CD14-positive monocyte (primary cell): ENCODE results near the gene USP46. TPM values are rescaled to one million over a fixed set of nuclear protein-coding genes. Genes with fewer than 3 reads are reported as not detected.

Source experiments
- DNase-seq, 3 donors: peaks; one replicate each; pipeline ENCODE4 v3.0.0-alpha.2; 2011 to 2022
- H2AFZ ChIP-seq: 2 replicates; pipeline ENCODE4 v1.6.0; 2012; ENCODE audit warnings: mild to moderate bottlenecking, low read depth, low read length, inconsistent platforms; ENCODE audit not compliant: insufficient read depth, poor library complexity, severe bottlenecking
- H3K27ac ChIP-seq, 2 donors: 1 replicate in 1 of 2; 2 replicates in 1 of 2; pipeline ENCODE4 v1.5.1; 2012 to 2013; ENCODE audit warnings: low read length in 2 of 2, control low read depth in 1 of 2, inconsistent platforms in 1 of 2, low read depth in 1 of 2, mild to moderate bottlenecking in 1 of 2
- H3K27me3 ChIP-seq, 2 donors: one replicate each; pipeline versions ENCODE4 v1.6.0 to v1.6.1; 2011 to 2013; ENCODE audit warnings: low read length in 2 of 2; ENCODE audit not compliant: control insufficient read depth in 2 of 2, insufficient read depth in 2 of 2
- H3K36me3 ChIP-seq, 2 donors: replicated peaks in 1 of 2; 1 replicate in 1 of 2; 2 replicates in 1 of 2; pipeline versions ENCODE4 v1.5.1 to v1.6.1; 2012 to 2013; ENCODE audit warnings: low read length in 2 of 2, control low read depth in 1 of 2, inconsistent platforms in 1 of 2, mild to moderate bottlenecking in 1 of 2; ENCODE audit not compliant: insufficient read depth in 2 of 2, control insufficient read depth in 1 of 2
- H3K4me1 ChIP-seq, 2 donors: 1 replicate in 1 of 2; 2 replicates in 1 of 2; pipeline versions ENCODE4 v1.5.1 to v1.6.1; 2012 to 2013; ENCODE audit warnings: low read length in 2 of 2, control low read depth in 1 of 2, inconsistent platforms in 1 of 2, mild to moderate bottlenecking in 1 of 2, moderate library complexity in 1 of 2; ENCODE audit not compliant: insufficient read depth in 2 of 2, control insufficient read depth in 1 of 2
- H3K4me2 ChIP-seq: replicated peaks from 2 replicates; pipeline ENCODE3; 2012; ENCODE audit warnings: low read length, moderate library complexity, mild to moderate bottlenecking; ENCODE audit not compliant: poor library complexity, severe bottlenecking; ENCODE audit errors: extremely low read depth
- H3K4me3 ChIP-seq, 3 experiments: fragments of 200-600 bp in 1 of 3; sonication (generic) in 1 of 3; replicated peaks in 1 of 3; 1 replicate in 2 of 3; 2 replicates in 1 of 3; pipeline ENCODE4 v1.5.1; 2011 to 2013; ENCODE audit warnings: low read length in 3 of 3, mild to moderate bottlenecking in 3 of 3, control low read depth in 2 of 3, low read depth in 2 of 3, inconsistent platforms in 1 of 3, moderate library complexity in 1 of 3
- H3K79me2 ChIP-seq: 2 replicates; pipeline ENCODE4 v1.6.0; 2012; ENCODE audit warnings: mild to moderate bottlenecking, control low read depth, inconsistent platforms, low read length, moderate library complexity; ENCODE audit not compliant: insufficient read depth
- H3K9ac ChIP-seq: 2 replicates; pipeline ENCODE4 v1.6.0; 2017; ENCODE audit warnings: low read length, mild to moderate bottlenecking; ENCODE audit not compliant: insufficient read depth, poor library complexity, severe bottlenecking
- H3K9me3 ChIP-seq, 2 donors: replicated peaks in 1 of 2; 1 replicate in 1 of 2; 2 replicates in 1 of 2; pipeline versions ENCODE4 v1.5.1 to v1.6.1; 2012 to 2013; ENCODE audit warnings: low read length in 2 of 2, control low read depth in 1 of 2; ENCODE audit not compliant: control insufficient read depth in 1 of 2, insufficient read depth in 1 of 2
- H4K20me1 ChIP-seq: 2 replicates; pipeline ENCODE4 v1.6.0; 2012; ENCODE audit warnings: mild to moderate bottlenecking, low read length, control low read depth, moderate library complexity; ENCODE audit not compliant: insufficient read depth
- H3K27ac Mint-ChIP-seq, 7 donors: one replicate each; pipeline ENCODE4 v1.8.0; 2020; ENCODE audit warnings: mild to moderate bottlenecking in 7 of 7, mixed read lengths in 7 of 7, moderate library complexity in 6 of 7, inconsistent platforms in 2 of 7
- H3K27me3 Mint-ChIP-seq, 3 donors: one replicate each; pipeline ENCODE4 v1.8.0; 2021 to 2022; ENCODE audit warnings: low read depth in 3 of 3, mild to moderate bottlenecking in 3 of 3, mixed read lengths in 3 of 3, moderate library complexity in 3 of 3, inconsistent platforms in 1 of 3
- H3K36me3 Mint-ChIP-seq, 2 donors: one replicate each; pipeline ENCODE4 v1.8.0; 2020; ENCODE audit warnings: mixed read lengths in 2 of 2, inconsistent platforms in 1 of 2, mild to moderate bottlenecking in 1 of 2
- H3K4me1 Mint-ChIP-seq: one replicate; pipeline ENCODE4 v1.8.0; 2020; ENCODE audit warnings: mild to moderate bottlenecking, mixed read lengths
- H3K4me3 Mint-ChIP-seq, 2 donors: one replicate each; pipeline ENCODE4 v1.8.0; 2020; ENCODE audit warnings: mild to moderate bottlenecking in 2 of 2, mixed read lengths in 2 of 2, moderate library complexity in 1 of 2
- H3K9me3 Mint-ChIP-seq, 7 donors: one replicate each; pipeline ENCODE4 v1.8.0; 2020 to 2022; ENCODE audit warnings: mixed read lengths in 7 of 7, mild to moderate bottlenecking in 6 of 7, moderate library complexity in 6 of 7, inconsistent platforms in 2 of 7
- WGBS: methylation state at CpG from one replicate; pipeline ENCODE4 v1.1.5; 2013; ENCODE audit warnings: missing lambda C conversion rate; ENCODE audit not compliant: insufficient coverage; 5-methylcytosine and 5-hydroxymethylcytosine counted together
- intact Hi-C, 2 donors: fragments of 100-400 bp; cut with micrococcal nuclease; formaldehyde crosslinking; loops; one replicate each; pipeline versions ENCODE4 v1.15.0 to v1.15.1; 2023
- polyA plus RNA-seq, 3 donors: library from polyadenylated mRNA; depleted of rRNA in 1 of 3; unstranded in 2 of 3; stranded (reverse) in 1 of 3; fragments of 300-500 nt in 2 of 3; fragments of >200 nt in 1 of 3; fragmentation: Illumina TruSeq in 2 of 3; gene quantifications; 1 replicate in 2 of 3; 2 replicates in 1 of 3; pipeline ENCODE4 v1.2.3, GENCODE V29; 2012 to 2021
- TF ChIP-seq, protein P1 (sequence below): fragments of 200-600 bp; IDR thresholded peaks from one replicate; pipeline ENCODE4 v1.8.0; 2022; ENCODE audit warnings: antibody characterized with exemption, mild to moderate bottlenecking

USP46 gene
- polyA plus RNA-seq, 3 donors = 2.3 to 3.9 (median 2.7) TPM

DNA sequence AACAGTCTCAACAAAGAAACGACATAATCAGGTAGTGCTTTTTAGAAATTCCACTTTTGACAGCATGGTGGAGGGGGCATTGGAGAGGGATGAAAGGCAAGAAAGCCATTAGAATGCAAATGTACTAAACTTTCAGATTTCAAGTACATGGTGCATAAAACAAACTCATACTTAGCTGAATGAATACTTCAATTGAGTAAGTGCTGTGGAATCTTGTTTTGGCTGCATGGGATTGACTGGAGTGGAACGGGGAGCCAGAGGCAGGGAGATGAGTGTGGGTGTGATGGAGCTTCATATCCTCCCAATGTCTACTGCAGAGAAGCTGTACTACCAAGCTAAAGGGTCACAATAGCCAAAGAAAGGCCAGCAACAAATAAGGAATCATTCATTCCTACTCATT lies 52.4 kb downstream of the USP46 start:
- TF ChIP-seq, protein P1, sequence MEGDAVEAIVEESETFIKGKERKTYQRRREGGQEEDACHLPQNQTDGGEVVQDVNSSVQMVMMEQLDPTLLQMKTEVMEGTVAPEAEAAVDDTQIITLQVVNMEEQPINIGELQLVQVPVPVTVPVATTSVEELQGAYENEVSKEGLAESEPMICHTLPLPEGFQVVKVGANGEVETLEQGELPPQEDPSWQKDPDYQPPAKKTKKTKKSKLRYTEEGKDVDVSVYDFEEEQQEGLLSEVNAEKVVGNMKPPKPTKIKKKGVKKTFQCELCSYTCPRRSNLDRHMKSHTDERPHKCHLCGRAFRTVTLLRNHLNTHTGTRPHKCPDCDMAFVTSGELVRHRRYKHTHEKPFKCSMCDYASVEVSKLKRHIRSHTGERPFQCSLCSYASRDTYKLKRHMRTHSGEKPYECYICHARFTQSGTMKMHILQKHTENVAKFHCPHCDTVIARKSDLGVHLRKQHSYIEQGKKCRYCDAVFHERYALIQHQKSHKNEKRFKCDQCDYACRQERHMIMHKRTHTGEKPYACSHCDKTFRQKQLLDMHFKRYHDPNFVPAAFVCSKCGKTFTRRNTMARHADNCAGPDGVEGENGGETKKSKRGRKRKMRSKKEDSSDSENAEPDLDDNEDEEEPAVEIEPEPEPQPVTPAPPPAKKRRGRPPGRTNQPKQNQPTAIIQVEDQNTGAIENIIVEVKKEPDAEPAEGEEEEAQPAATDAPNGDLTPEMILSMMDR = no peak
- Mint-ChIP-seq H3K4me1 (no peaks in the 10 kb centered on the region), H3K9me3 (peaks cover 0 to 6% (median 4%) of the 10 kb centered on the region in 7 donors), H3K27me3 (no peaks in the 10 kb centered on the region), H3K27ac (no peak overlapping the region), H3K36me3 (peaks cover 41 to 48% of the 10 kb centered on the region in 2 donors), H3K4me3 (no peak overlapping the region)
- Histone ChIP-seq H3K27ac (no peak overlapping the region), H2AFZ (no peak overlapping the region), H3K9me3 (peaks cover 0 to 5% of the 10 kb centered on the region in 2 donors), H3K36me3 (peaks cover 5 to 25% of the 10 kb centered on the region in 2 donors), H3K4me1 (no peaks in the 10 kb centered on the region), H3K79me2 (no peaks in the 10 kb centered on the region), H3K27me3 (no peaks in the 10 kb centered on the region), H3K4me3 (no peak overlapping the region), H4K20me1 (no peaks in the 10 kb centered on the region), H3K4me2 (no peak overlapping the region), H3K9ac (no peak overlapping the region)
- no CpG with 5 or more reads among the region's 2 CpGs for WGBS
- intact Hi-C loops = no loop called here
- no peak for DNase-seq

DNA sequence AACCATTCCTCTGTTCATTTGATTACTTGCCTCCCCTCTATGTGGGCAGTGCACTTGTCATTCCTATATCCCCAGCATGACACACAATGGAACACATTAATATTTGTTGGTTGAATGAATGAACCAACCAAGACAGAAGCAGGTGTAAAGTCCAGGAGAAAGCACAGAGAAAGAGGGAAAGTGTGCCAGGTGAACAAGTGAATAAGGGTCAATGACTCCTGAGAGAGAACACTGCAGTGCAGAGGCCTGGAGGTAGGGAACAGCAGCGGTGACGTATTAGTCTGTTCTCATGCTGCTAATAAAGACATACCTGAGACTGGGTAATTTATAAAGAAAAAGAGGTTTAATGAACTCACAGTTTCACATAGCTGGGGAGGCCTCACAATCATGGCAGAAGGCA lies 53.1 kb downstream of the USP46 start:
- Histone ChIP-seq H3K9ac (no peak overlapping the region), H3K4me3 (no peak overlapping the region), H3K79me2 (no peaks in the 10 kb centered on the region), H3K27ac (no peak overlapping the region), H3K9me3 (peaks cover 0 to 5% of the 10 kb centered on the region in 2 donors), H3K4me2 (no peak overlapping the region), H3K36me3 (peaks cover 7 to 25% of the 10 kb centered on the region in 2 donors), H3K4me1 (no peaks in the 10 kb centered on the region), H2AFZ (no peak overlapping the region), H3K27me3 (no peaks in the 10 kb centered on the region), H4K20me1 (no peaks in the 10 kb centered on the region)
- 100% methylated on average over 2 of the region's 2 CpGs for WGBS
- intact Hi-C loops = no loop called here
- Mint-ChIP-seq H3K27ac (peak overlapping the region in 1 of 7 donors; percentile 31), H3K4me3 (no peak overlapping the region), H3K27me3 (no peaks in the 10 kb centered on the region), H3K36me3 (peaks cover 44 to 50% of the 10 kb centered on the region in 2 donors), H3K9me3 (peaks cover 0 to 6% (median 3%) of the 10 kb centered on the region in 7 donors), H3K4me1 (no peaks in the 10 kb centered on the region)
- TF ChIP-seq, protein P1 = no peak
- no peak for DNase-seq
